GM18517 (cell line): ENCODE results near the gene RFPL2.

Source experiments
- ATAC-seq: cut with Tn5 transposase; IDR thresholded peaks from one replicate; pipeline ENCODE4 v1.9.1; 2021; ENCODE audit warnings: mild to moderate bottlenecking, moderate library complexity; ENCODE audit not compliant: unreplicated experiment

The RFPL2 gene

GRCh38 chr22:32204856-32205722, at the start of gene RFPL2:
Gene RFPL2 (minus strand): TSS chr22:32205073. CDS start chr22:32202451, 2,622 bp downstream.
- ATAC-seq, result no peak

DNA sequence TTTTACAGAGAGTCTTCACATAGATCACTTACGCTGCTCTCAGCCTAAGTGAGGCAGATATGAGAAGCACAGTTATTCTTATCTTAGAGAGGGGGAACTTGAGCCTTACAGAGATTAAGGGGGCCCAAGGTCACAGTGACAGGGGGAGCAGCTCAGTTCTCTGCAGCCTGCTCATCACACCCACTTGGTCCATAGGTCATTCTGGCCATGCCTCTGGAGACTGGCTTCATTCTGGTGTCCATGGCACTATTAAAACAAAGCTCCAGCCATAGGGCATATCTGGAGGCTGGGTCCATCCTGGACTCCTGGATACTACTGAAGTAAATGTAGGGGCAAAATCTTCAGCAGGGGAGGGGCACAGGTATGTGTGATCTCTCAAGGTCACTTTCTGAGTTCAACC, 44.4 kb upstream of the RFPL2 start:
- ATAC-seq, result no peak

DNA sequence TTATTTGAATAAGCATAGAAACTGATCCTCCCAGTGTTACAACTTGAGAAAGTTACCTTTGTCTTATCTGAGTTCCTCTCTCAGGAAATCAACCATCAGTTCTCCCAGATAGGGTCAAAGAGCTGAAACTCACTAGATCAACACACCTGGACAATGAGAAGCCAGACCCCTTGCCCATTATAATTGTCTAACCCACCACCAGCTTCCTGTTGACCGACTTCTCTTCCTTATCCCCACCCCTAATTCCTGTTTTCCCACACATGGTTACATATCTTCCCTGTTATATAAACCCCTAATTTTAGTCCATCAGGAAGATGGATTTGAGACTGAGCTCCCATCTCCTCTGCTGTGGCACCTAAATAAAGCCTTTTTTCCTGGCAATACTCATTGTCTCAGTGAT, 43.4 kb upstream of the RFPL2 start:
- no peak for ATAC-seq

DNA sequence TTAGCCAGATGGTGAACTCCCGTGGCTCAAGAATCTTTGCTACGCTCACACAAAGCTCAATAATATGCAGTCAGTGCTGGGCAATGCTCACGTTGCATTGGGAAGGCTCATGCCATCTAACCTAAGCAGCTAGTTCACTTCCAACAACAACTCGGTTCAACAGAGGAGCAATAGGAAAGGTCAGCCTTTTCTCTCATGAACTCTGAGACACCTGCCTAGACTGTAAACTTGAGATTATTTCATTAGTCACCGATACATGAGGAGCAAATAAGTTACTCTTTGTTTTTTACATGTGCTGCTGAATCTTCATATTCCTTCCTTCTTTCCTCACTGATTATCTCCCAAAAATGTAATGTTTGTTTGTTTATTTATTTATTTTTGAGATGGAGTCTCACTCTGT, 41.3 kb upstream of the RFPL2 start:
- ATAC-seq, result no peak

GRCh38 chr22:32245042-32245441, 40.2 kb upstream of the RFPL2 start:
- ATAC-seq, result no peak

GRCh38 chr22:32244547-32244946, 39.7 kb upstream of the RFPL2 start:
- ATAC-seq, result no peak

DNA sequence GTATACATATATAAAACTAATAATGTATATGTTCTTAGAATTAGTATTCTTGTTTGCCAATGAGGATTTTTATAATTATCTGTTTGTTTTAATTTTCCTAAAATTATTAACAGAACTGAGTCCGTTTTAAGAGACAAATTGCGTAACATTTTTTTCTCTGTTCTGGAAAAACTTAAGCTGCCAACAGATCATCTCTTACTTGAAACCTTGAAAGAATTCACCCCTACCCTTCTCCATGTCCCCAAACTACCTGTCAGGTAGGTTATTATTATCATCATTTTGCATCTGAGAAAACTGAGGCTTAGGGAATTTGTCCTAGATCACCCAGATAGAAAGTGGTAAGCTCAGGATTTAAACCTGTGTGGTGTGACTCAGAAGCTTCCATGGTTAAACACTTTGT, 35.6 kb upstream of the RFPL2 start:
- no peak for ATAC-seq

- no peak for ATAC-seq
Measured at GRCh38 chr22:32237906-32238305, 33.0 kb upstream of the RFPL2 start.

DNA sequence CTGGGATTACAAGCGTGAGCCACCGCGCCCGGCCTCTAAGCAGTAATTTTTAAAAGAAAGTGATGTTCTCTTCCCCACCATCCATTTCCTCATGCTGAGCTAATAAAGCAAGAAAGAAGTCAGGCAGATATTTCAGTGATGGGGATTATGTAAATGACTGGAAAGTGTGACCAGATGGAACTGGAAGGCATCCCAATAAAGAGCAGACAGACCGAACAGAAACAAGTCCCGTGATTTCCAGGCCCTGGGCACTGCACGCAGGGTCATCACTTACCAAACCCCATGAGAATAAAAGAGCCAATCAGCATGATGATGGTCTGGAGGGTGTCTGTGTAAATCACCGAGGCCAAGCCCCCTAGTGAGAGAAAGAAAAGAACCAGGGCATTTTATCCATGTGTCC, 32.1 kb upstream of the RFPL2 start:
- ATAC-seq, result no peak

DNA sequence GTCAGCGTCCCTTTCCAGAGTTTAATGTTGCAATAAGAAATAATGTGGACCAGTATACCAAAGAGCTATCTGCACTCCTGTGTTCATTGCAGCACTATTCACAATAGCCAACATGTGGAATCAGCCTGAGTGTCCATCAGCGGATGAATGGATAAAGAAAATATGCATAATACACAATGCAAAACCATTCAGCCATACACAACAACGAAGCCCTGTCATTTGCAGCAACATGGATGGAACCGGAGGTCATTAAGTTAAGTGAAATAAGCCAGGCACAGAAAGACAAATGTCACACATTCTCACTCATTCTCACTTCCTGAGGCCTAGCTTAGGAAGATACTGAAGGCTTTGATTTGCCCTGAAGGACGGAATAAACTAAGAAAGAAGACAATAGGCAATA, 28.2 kb upstream of the RFPL2 start:
- no peak for ATAC-seq

GRCh38 chr22:32232191-32232830, 27.4 kb upstream of the RFPL2 start:
- no peak for ATAC-seq

DNA sequence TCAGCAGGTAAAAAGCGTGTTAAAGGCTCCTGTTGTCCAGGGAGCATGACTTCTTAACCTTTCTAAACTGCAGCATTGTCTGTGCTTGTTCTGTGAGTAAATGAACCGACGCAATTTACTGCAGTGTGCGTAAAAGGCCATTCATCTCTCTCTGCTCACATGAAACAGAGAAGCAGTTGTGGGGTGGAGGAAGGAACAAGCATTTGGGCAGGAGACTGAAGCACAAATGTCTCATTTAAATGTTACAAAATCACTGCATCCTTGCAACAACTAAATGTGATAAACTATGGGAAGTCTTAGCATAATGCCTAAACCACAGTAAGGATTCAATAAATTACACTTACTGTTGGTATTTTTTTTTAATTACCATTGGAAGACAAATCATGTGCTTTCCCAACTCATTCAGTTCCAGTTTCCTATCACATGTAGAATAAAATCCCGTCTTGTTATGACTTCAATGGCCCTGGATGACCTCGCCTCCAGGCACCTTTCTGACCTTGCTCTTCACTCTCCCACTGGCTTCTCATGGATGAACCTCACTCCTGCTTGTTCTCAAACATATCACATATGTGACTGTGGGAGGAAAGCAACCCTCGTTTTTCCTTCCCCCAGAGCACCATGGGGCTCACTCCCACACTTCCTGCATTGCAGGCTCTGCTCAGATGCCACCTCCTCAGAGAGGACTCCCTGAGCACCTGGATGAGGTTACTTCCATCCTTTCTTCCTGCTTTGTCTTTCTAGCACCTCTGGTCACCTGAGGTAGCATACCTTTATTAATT, 21.6 kb upstream of the RFPL2 start:
- ATAC-seq, result no peak

GRCh38 chr22:32222991-32223390, 18.1 kb upstream of the RFPL2 start:
- ATAC-seq, result no peak

DNA sequence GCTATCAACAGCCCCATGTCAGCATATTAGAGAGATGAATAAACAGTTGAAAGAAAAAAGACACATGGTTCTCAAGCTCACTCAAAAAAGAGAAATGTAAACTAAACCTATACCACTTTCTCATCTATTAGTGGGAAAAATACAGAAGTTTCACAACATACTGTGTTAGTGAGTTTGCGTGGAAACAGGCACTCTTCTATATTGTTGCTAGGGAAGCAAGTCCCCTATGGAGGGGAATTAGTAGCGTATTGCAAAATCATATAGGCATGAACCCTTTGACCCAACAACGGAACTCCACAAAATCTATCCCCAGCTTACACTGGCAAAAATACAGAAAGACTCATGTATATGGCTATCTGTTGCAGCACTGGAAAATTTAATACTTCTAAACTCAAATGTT, 14.2 kb upstream of the RFPL2 start:
- no peak for ATAC-seq

DNA sequence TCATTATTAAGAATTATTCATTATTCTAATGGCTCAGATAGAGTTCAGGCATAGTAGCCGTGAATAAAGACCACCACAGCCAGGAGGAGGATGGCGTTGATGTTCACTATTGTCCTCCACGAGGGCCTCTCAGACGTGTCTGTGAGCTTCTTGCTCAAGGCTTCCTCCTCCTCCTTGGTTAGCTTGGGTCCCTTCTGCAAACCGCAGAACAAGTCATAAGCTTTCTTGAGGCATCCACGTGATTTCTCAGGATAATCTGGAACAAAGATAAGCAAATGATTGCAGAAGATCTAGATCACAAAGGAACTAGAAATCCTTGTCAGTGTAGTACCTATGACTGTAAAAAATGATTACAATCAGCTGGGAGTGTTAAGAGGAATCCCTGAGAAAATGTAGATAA, 13.6 kb upstream of the RFPL2 start:
- no peak for ATAC-seq

DNA sequence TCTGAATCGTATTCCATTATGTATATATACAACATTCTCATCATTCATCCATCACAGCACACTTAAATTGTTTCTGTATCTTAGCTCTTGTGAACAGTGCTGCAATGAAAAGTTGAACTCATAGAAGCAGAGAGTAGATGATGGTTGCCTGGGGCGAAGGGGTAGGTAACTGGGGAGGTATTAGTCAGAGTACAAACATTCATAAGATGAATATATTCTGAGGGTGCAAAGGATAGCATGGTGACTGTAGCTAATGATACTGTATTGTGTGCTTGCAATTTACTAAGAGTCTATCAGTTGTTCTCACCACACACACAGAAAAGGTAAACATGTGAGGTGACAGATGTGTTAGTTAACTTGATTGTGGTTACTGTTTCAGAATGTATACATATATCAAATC, 12.6 kb upstream of the RFPL2 start:
- no peak for ATAC-seq

GRCh38 chr22:32216911-32217310, 12.0 kb upstream of the RFPL2 start:
- no peak for ATAC-seq

DNA sequence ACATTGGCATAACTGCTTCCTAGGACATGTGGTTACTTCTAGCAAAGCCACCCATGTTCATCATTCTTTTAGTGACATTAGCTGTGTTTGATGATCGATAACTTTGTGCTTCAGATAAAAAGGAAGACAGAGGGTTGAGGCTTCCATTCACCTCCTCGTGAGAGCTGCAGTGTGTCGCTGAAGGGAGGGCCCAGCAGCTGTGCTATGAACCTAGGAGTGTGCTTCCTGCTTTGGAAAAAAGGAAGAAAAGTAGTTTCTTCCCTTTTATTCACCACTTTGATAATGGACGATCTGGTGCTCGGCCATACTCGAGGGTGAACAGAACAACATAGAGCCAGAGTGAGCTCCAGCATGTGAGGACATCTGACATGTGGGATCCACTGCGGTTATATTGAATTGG, 6.1 kb upstream of the RFPL2 start:
- no peak for ATAC-seq

DNA sequence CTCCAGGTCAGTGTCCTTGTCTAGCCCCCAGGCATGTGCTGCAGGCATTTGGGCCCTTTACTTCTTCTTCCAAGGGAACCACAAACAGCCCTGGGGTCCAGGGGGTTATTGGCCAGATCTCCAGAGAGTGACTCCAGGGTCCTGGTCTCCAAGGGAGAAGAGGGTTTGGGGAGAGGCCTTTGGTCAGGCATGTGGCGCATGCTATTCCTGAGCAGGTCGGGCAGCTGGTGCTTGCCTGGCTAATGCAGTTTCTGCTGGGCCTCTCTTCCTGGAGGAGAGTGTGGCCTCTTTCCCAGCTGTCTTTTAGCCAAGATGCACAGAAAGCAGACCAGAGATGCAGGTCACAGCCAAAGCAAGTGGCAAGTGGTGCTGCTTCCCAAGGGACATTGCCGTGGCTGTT, 3.8 kb upstream of the RFPL2 start:
- no peak for ATAC-seq

- ATAC-seq, result no peak
Measured at GRCh38 chr22:32207971-32208480, 3.2 kb upstream of the RFPL2 start.
